Measurements from ENCODE around the gene BARX2. TPM values are rescaled to one million over a fixed set of nuclear protein-coding genes. Genes with fewer than 3 reads are reported as not detected.

Gene BARX2
- total RNA-seq, 1 experiment from 2014 or later: 13.4 TPM

GRCh38 chr11:129383502-129383901 is 7.9 kb downstream of the BARX2 start:
- no peak for DNase-seq
- no TSS peak for BruUV-seq (replicated peaks)
- no peaks in the 10 kb centered on the region for H3K9me2 ChIP-seq (ENCODE audit: insufficient read depth)
- no peaks in the 10 kb centered on the region for H3K9me3 ChIP-seq (ENCODE audit: insufficient read depth, low read depth)
- no peaks in the 10 kb centered on the region for H4K20me1 ChIP-seq (ENCODE audit: insufficient read depth)
- peaks cover 15% of the 10 kb centered on the region for H3K4me1 ChIP-seq (replicated peaks; ENCODE audit: insufficient read depth)
- no peaks in the 10 kb centered on the region for H3K27me3 ChIP-seq (ENCODE audit: insufficient read depth, low read depth)
- no peaks in the 10 kb centered on the region for H3F3A ChIP-seq (ENCODE audit: insufficient read depth, low read depth)
- no peaks in the 10 kb centered on the region for H3K36me3 ChIP-seq (ENCODE audit: low read depth)
- H3K27ac ChIP-seq: no peak overlapping the region
- H3K79me2 ChIP-seq (ENCODE audit: low read depth): peaks cover 62% of the 10 kb centered on the region
- H3K4me2 ChIP-seq: no peak overlapping the region
- TF ChIP-seq EZH2 (IDR thresholded peaks at IDR 0.05; ENCODE audit: low read depth): no peak
- TF ChIP-seq CTCF (conservative IDR thresholded peaks at IDR 0.05): no peak
- intact Hi-C loops (cut with micrococcal nuclease; ENCODE audit: unreplicated experiment): no loop called here
- H2AFZ ChIP-seq: no peak overlapping the region
- H3K4me3 ChIP-seq: no peak overlapping the region
- CTCF ChIA-PET: no interaction called here
- POLR2A ChIA-PET (ENCODE audit: unreplicated experiment): no interaction called here

- ChIA-PET CTCF (no interaction called here), POLR2A (ENCODE audit: unreplicated experiment) (no interaction called here)
- Histone ChIP-seq H3K27me3 (ENCODE audit: insufficient read depth, low read depth) (no peaks in the 10 kb centered on the region), H3K9me2 (ENCODE audit: insufficient read depth) (no peaks in the 10 kb centered on the region), H3K79me2 (ENCODE audit: low read depth) (peaks cover 62% of the 10 kb centered on the region), H3F3A (ENCODE audit: insufficient read depth, low read depth) (no peaks in the 10 kb centered on the region), H3K4me3 (no peak overlapping the region), H2AFZ (no peak overlapping the region), H3K9me3 (ENCODE audit: insufficient read depth, low read depth) (no peaks in the 10 kb centered on the region), H4K20me1 (ENCODE audit: insufficient read depth) (no peaks in the 10 kb centered on the region), H3K36me3 (ENCODE audit: low read depth) (no peaks in the 10 kb centered on the region), H3K4me2 (no peak overlapping the region), H3K4me1 (replicated peaks; ENCODE audit: insufficient read depth) (peaks cover 7% of the 10 kb centered on the region; the same call in 1 of the 2 replicates), H3K27ac (no peak overlapping the region)
- no TSS peak for BruUV-seq (replicated peaks)
- TF ChIP-seq CTCF (conservative IDR thresholded peaks at IDR 0.05) (no peak), EZH2 (IDR thresholded peaks at IDR 0.05; ENCODE audit: low read depth) (no peak)
- DNase-seq: peak in 1 of 2 experiments; percentile 37
- intact Hi-C loops (cut with micrococcal nuclease; ENCODE audit: unreplicated experiment): no loop called here
Observed at GRCh38 chr11:129384415-129384814, 8.8 kb downstream of the BARX2 start.

DNA sequence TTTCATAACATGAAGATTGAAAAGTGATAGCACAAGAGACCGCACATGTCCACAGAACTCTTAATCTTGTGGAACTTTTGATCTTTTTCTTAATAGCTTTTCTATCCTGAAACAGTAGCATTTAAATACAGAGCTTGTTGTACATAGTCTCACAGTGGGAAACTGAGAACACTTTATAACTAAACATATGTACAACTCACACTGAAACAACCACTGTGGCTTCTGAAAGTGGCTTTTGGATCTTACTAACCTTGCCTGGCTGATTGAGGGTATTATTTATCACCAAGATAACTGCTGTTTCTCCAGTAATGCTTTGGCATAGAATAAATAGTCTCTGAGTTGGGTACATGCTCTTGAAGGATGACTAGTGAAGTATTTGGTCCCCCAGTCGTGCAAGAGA is 10.2 kb downstream of the BARX2 start:
- Histone ChIP-seq H3K4me1 (replicated peaks; ENCODE audit: insufficient read depth) (no peaks in the 10 kb centered on the region), H3K9me3 (ENCODE audit: insufficient read depth, low read depth) (no peaks in the 10 kb centered on the region), H3K9me2 (ENCODE audit: insufficient read depth) (no peaks in the 10 kb centered on the region), H3K4me3 (no peak overlapping the region), H3K36me3 (ENCODE audit: low read depth) (no peaks in the 10 kb centered on the region), H4K20me1 (ENCODE audit: insufficient read depth) (no peaks in the 10 kb centered on the region), H3F3A (ENCODE audit: insufficient read depth, low read depth) (no peaks in the 10 kb centered on the region), H3K27ac (no peak overlapping the region), H3K4me2 (no peak overlapping the region), H3K27me3 (ENCODE audit: insufficient read depth, low read depth) (no peaks in the 10 kb centered on the region), H3K79me2 (ENCODE audit: low read depth) (peaks cover 51% of the 10 kb centered on the region), H2AFZ (no peak overlapping the region)
- TF ChIP-seq EZH2 (IDR thresholded peaks at IDR 0.05; ENCODE audit: low read depth) (no peak), CTCF (conservative IDR thresholded peaks at IDR 0.05) (no peak)
- DNase-seq: peak in 1 of 2 experiments; percentile 33
- POLR2A ChIA-PET (ENCODE audit: unreplicated experiment): no interaction called here
- CTCF ChIA-PET: no interaction called here
- BruUV-seq (replicated peaks): no TSS peak
- intact Hi-C loops (cut with micrococcal nuclease; ENCODE audit: unreplicated experiment): no loop called here

Data from PC-9 (cell line).